Neural progenitor cell (in vitro differentiated cells): ENCODE measurements around the gene TGM2.

Experiments
- CTCF ChIP-seq: fragments of 200-600 bp; sonication (generic); IDR thresholded peaks from 2 replicates; pipeline ENCODE4 v1.5.1; 2017; ENCODE audit warnings: antibody characterized with exemption, mild to moderate bottlenecking
- EZH2 ChIP-seq: fragments of 200-600 bp; sonication (generic); IDR thresholded peaks from 2 replicates; pipeline ENCODE4 v1.6.1; 2017; ENCODE audit warnings: antibody characterized with exemption, mild to moderate bottlenecking, moderate library complexity

DNA sequence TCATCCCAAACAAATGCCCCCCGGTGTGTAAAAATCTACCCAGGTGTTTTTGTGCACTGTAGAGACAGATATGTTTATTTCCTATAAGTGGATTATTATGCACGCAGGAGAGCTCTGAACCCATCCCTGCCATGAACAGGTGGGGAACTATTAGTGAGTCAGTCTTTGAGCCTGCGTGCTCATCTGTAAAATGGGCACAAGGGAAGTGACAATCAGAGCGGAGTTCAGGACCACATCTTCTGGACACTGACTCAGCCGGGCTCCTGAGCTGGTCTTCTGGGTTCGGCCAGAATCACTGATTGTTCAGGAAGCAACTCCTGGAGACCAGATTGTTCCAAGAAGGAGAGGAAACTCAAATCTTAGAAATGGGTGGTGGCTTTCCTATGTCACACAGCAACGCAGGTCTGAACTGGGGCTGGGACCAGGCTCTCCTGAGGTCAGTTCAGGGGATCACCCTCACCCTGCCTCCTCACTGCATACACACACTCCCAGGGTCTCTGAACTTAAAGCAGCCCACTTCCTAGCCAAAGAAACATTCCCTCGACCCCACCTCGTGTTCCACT, 27.3 kb upstream of the TGM2 start:
- no peak for TF ChIP-seq CTCF
- no peak for TF ChIP-seq EZH2
